Loucy (cell line): ENCODE results near the gene CELF4.

Experiments
- H2AFZ ChIP-seq: fragments of 200-600 bp; sonication (generic); 2 replicates; pipeline ENCODE4 v1.6.0; 2016; ENCODE audit warnings: antibody characterized with exemption, mild to moderate bottlenecking, low read length, moderate library complexity
- H3F3A ChIP-seq: fragments of 200-600 bp; 2 replicates; pipeline ENCODE4 v1.6.0; 2016; ENCODE audit warnings: antibody characterized with exemption, low read depth, mild to moderate bottlenecking
- H3K27me3 ChIP-seq: fragments of 200-600 bp; sonication (generic); 2 replicates; pipeline ENCODE4 v1.6.1; 2014; ENCODE audit warnings: low read length, mild to moderate bottlenecking; ENCODE audit not compliant: insufficient read depth, poor library complexity, severe bottlenecking
- H3K36me3 ChIP-seq: fragments of 200-600 bp; sonication (generic); 2 replicates; pipeline ENCODE4 v1.6.1; 2016; ENCODE audit warnings: low read length; ENCODE audit not compliant: insufficient read depth
- H3K4me1 ChIP-seq: fragments of 200-600 bp; sonication (generic); 2 replicates; pipeline ENCODE4 v1.5.1; 2014; ENCODE audit warnings: low read length, mild to moderate bottlenecking; ENCODE audit not compliant: insufficient read depth, poor library complexity, severe bottlenecking
- H3K4me2 ChIP-seq: fragments of 200-600 bp; sonication (generic); 2 replicates; pipeline ENCODE4 v1.6.0; 2014; ENCODE audit warnings: antibody characterized with exemption, low read length, low read depth, mild to moderate bottlenecking; ENCODE audit not compliant: poor library complexity, severe bottlenecking
- H3K4me3 ChIP-seq: fragments of 200-600 bp; sonication (generic); 2 replicates; pipeline ENCODE4 v1.5.1; 2014; ENCODE audit warnings: low read length, mild to moderate bottlenecking, mixed read lengths; ENCODE audit not compliant: poor library complexity, severe bottlenecking
- H3K79me2 ChIP-seq: fragments of 200-600 bp; sonication (generic); 2 replicates; pipeline ENCODE4 v1.6.1; 2014; ENCODE audit warnings: low read length; ENCODE audit not compliant: insufficient read depth
- H3K9ac ChIP-seq: fragments of 200-600 bp; sonication (generic); 2 replicates; pipeline ENCODE4 v1.6.0; 2014; ENCODE audit warnings: mild to moderate bottlenecking, low read depth, low read length, moderate library complexity; ENCODE audit not compliant: poor library complexity, severe bottlenecking
- H3K9me2 ChIP-seq: fragments of 200-600 bp; sonication (generic); replicated peaks from 2 replicates; pipeline ENCODE4 v1.6.1; 2016; ENCODE audit warnings: low read depth, low read length, mixed read lengths
- H3K9me3 ChIP-seq: fragments of 200-600 bp; sonication (generic); 2 replicates; pipeline ENCODE4 v1.6.1; 2014; ENCODE audit warnings: mild to moderate bottlenecking, antibody characterized with exemption, low read length, low read depth; ENCODE audit not compliant: insufficient read depth
- H4K20me1 ChIP-seq: fragments of 200-600 bp; sonication (generic); 2 replicates; pipeline ENCODE4 v1.6.0; 2014; ENCODE audit warnings: antibody characterized with exemption, low read length, mild to moderate bottlenecking; ENCODE audit not compliant: insufficient read depth, poor library complexity, severe bottlenecking
- CTCF ChIP-seq: fragments of 200-600 bp; sonication (generic); conservative IDR thresholded peaks from 2 replicates; pipeline ENCODE4 v1.5.1; 2014; ENCODE audit warnings: mild to moderate bottlenecking, antibody characterized with exemption, low read length
- EZH2phosphoT487 ChIP-seq: fragments of 200-600 bp; IDR thresholded peaks from 2 replicates; pipeline ENCODE4 v1.6.1; 2018; ENCODE audit warnings: antibody characterized with exemption, mild to moderate bottlenecking, moderate library complexity, borderline replicate concordance

Gene CELF4

DNA sequence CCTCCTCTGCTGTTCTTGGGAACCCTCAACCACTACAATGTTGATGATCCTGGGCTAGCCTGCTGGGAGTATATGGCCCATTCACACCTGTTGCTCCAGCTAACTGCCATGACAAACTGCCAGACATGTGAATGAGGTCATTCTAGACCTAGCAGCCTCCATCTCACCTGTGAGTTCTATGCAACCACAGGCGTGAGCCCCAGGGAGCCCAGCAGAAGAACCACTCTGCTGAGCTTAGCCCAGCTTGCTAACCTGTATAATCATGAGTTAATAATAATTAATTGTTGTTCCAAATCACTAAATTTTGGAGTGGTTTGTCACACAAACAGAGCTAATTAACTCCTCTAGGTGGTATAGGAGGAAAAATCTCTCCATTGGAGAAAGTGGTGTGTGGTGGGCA, 24.7 kb upstream of the CELF4 start:
- Histone ChIP-seq H3K79me2 (no peaks in the 10 kb centered on the region), H3K4me3 (no peak overlapping the region), H3K4me2 (no peak overlapping the region), H3K9me2 (no peaks in the 10 kb centered on the region; the same call in 1 of the 2 replicates), H3K27me3 (no peaks in the 10 kb centered on the region), H3K9ac (no peak overlapping the region), H3K9me3 (no peaks in the 10 kb centered on the region), H4K20me1 (no peaks in the 10 kb centered on the region), H3F3A (no peaks in the 10 kb centered on the region), H3K4me1 (no peaks in the 10 kb centered on the region), H3K36me3 (no peaks in the 10 kb centered on the region), H2AFZ (no peak overlapping the region)
- TF ChIP-seq CTCF (no peak), EZH2phosphoT487 (no peak)

- Histone ChIP-seq H3K27me3 (no peaks in the 10 kb centered on the region), H3K9me2 (no peaks in the 10 kb centered on the region; the same call in 1 of the 2 replicates), H3K36me3 (no peaks in the 10 kb centered on the region), H3K4me1 (no peaks in the 10 kb centered on the region), H4K20me1 (no peaks in the 10 kb centered on the region), H2AFZ (no peak overlapping the region), H3K4me3 (no peak overlapping the region), H3K4me2 (no peak overlapping the region), H3K79me2 (no peaks in the 10 kb centered on the region), H3F3A (no peaks in the 10 kb centered on the region), H3K9ac (no peak overlapping the region), H3K9me3 (no peaks in the 10 kb centered on the region)
- TF ChIP-seq CTCF (no peak), EZH2phosphoT487 (no peak)
These were observed 22.7 kb upstream of the CELF4 start for GRCh38 chr18:37588289-37588688.

GRCh38 chr18:37586656-37587225, 21.1 kb upstream of the CELF4 start:
- Histone ChIP-seq H3K9me3 (no peaks in the 10 kb centered on the region), H3F3A (no peaks in the 10 kb centered on the region), H3K36me3 (no peaks in the 10 kb centered on the region), H4K20me1 (no peaks in the 10 kb centered on the region), H3K4me1 (no peaks in the 10 kb centered on the region), H3K79me2 (no peaks in the 10 kb centered on the region), H3K27me3 (no peaks in the 10 kb centered on the region), H2AFZ (no peak overlapping the region), H3K4me3 (no peak overlapping the region), H3K9me2 (no peaks in the 10 kb centered on the region; the same call in 1 of the 2 replicates), H3K9ac (no peak overlapping the region), H3K4me2 (no peak overlapping the region)
- no peak for TF ChIP-seq CTCF
- TF ChIP-seq EZH2phosphoT487 = no peak
